Heart right ventricle (tissue), 16 donors: ENCODE results near the gene CAPRIN1. TPM values are rescaled to one million over a fixed set of nuclear protein-coding genes. Genes with fewer than 3 reads are reported as not detected.
"Not testable (repeated sequence)": the region's sequence is repeated elsewhere in the genome, so short reads cannot be mapped to it uniquely, and the experiment has no call there.

ENCODE experiments used
- ATAC-seq, 8 donors: fragments of 200-7000 bp; cut with Tn5 transposase; one replicate each; pipeline ENCODE4 v1.9.1; 2020; ENCODE audit warnings: mild to moderate bottlenecking in 8 of 8, moderate library complexity in 8 of 8, moderate number of reproducible peaks in 1 of 8
- DNase-seq, 2 donors: peaks; one replicate each; pipeline ENCODE4 v3.0.0-alpha.2; 2020
- H3K27ac ChIP-seq, 10 donors: fragments of 200-600 bp; sonication (generic) in 2 of 10; one replicate each; pipeline versions ENCODE4 v1.5.0 to v1.8.0; 2020 to 2022; ENCODE audit warnings: mild to moderate bottlenecking in 3 of 10
- H3K27me3 ChIP-seq, 7 donors: fragments of 200-600 bp; one replicate each; pipeline ENCODE4 v1.8.0; 2021 to 2022; ENCODE audit warnings: mild to moderate bottlenecking in 2 of 7
- H3K36me3 ChIP-seq, 9 donors: fragments of 200-600 bp; sonication (generic) in 1 of 9; one replicate each; pipeline versions ENCODE4 v1.5.0 to v1.8.0; 2020 to 2022; ENCODE audit warnings: mild to moderate bottlenecking in 2 of 9
- H3K4me1 ChIP-seq, 9 donors: fragments of 200-600 bp; sonication (generic) in 1 of 9; one replicate each; pipeline versions ENCODE4 v1.5.0 to v1.8.0; 2020 to 2022; ENCODE audit warnings: mild to moderate bottlenecking in 4 of 9
- H3K4me3 ChIP-seq, 10 donors: fragments of 200-600 bp; sonication (generic) in 2 of 10; one replicate each; pipeline versions ENCODE4 v1.5.0 to v1.8.0; 2020 to 2022; ENCODE audit warnings: mild to moderate bottlenecking in 7 of 10, moderate library complexity in 2 of 10
- H3K9me3 ChIP-seq, 11 donors: fragments of 200-600 bp in 10 of 11; sonication (generic) in 2 of 11; one replicate each; pipeline versions ENCODE4 v1.5.0 to v1.8.0; 2013 to 2022; ENCODE audit warnings: mild to moderate bottlenecking in 2 of 11, control low read depth in 1 of 11, moderate library complexity in 1 of 11
- CTCF ChIP-seq, 9 donors: fragments of 200-600 bp; sonication (generic) in 2 of 9; IDR thresholded peaks; one replicate each; pipeline versions ENCODE4 v1.5.0 to v1.8.0; 2021 to 2022; ENCODE audit warnings: antibody characterized with exemption in 9 of 9, mild to moderate bottlenecking in 5 of 9, moderate library complexity in 1 of 9
- WGBS, 2 donors: extraction: QIAGEN DNeasy Blood & Tissue Kit; methylation state at CpG; one replicate each; pipeline ENCODE4 v1.1.7; 2013; ENCODE audit warnings: inconsistent platforms in 1 of 2; 5-methylcytosine and 5-hydroxymethylcytosine counted together
- intact Hi-C, 10 donors: fragments of 100-400 bp; cut with DNase I; formaldehyde crosslinking; loops; one replicate each; pipeline versions ENCODE4 v1.11.1 to v1.14.2; 2022
- polyA plus RNA-seq, 2 donors: library from polyadenylated mRNA; stranded (reverse); fragments of 200-250 nt; gene quantifications; one replicate each; pipeline ENCODE4 v1.2.3, GENCODE V29; 2013
- total RNA-seq, 10 donors: library from RNA; stranded (reverse); fragmentation: NEBNext Ultra II Directional in 3 of 10; extraction: Animal tissue kit (Norgen Biotek cat#: 25700) in 3 of 10; gene quantifications; one replicate each; pipeline versions ENCODE4 v1.2.1 to v1.2.4, GENCODE V29; 2021 to 2023
- donor health status: Arrhythmogenic right ventricular cardiomyopathy.
- donor health status: ischemic (EF 13 %, LVEDD 7.1; RV severe dilation, severe dysfunction).
- donor health status: healthy with polysubstance abuse.
- donor health status: DM: no; HTN: yes; CAD: no.
- donor health status: DM: no; HTN: no; CAD: no.
- donor health status: ischemic (EF 25% LVEDD 6.9; RV normal size, moderate dysfunction).
- donor health status: ischemic (EF 25% LVEDD 5.7; RV mildly dilated, moderate dysfunction).
- donor health status: healthy.
- donor health status: DM: yes; HTN: yes; CAD: no.
- donor health status: Ischemic cardiomyopathy.
- donor health status: ischemic (EF 35%, LVEDD 5.7; RV mildly dilated, moderate dysfunction).
- donor health status: nonischemic (EF 11% LVEDD 7.7; RV severe dilation, severe dysfunction).
- donor health status: DM: yes; HTN: yes; CAD: no.
- donor health status: PGD.
- donor health status: ischemic (EF 29% LVEDD 5.4; RV normal size, mild dysfunction).
- donor health status: nonischemic (EF 23%, LVEDD 6.1; RV moderate dilation, normal function).

Gene CAPRIN1
- total and polyA plus RNA-seq, 12 donors, result 37.9 to 142 (median 118) TPM

- TF ChIP-seq CTCF (IDR thresholded peaks at IDR 0.05), result no peak
- Histone ChIP-seq H3K27ac (peak overlapping the region in 1 of 10 donors; percentile 18), H3K36me3 (peaks cover 0 to 64% (median 0%) of the 10 kb centered on the region in 9 donors), H3K9me3 (no peaks in the 10 kb centered on the region), H3K4me1 (peaks cover 17 to 80% (median 64%) of the 10 kb centered on the region in 9 donors), H3K4me3 (no peak overlapping the region), H3K27me3 (no peaks in the 10 kb centered on the region)
- DNase-seq (no peak), ATAC-seq (no peak)
- WGBS, 2 donors, result 27% methylated on average over 2 of the region's 2 CpGs
- intact Hi-C loops, result loop anchor here in 2 of 10 donors (10.0 kb wide), 2 partner anchors 48 to 1632 kb away; partner anchors contain the start of gene NAT10 (in 1 of the 2)
Measured at GRCh38 chr11:34056672-34057071, 5.1 kb downstream of the CAPRIN1 start.

GRCh38 chr11:34063061-34063795 lies 11.7 kb downstream of the CAPRIN1 start:
- no peak overlapping the region for H3K27ac ChIP-seq
- intact Hi-C loops, result no loop called here
- no peak for ATAC-seq
- H3K9me3 ChIP-seq, result no peaks in the 10 kb centered on the region
- H3K4me1 ChIP-seq, result peaks cover 6 to 88% (median 62%) of the 10 kb centered on the region in 9 donors
- no peaks in the 10 kb centered on the region for H3K27me3 ChIP-seq
- no peak overlapping the region for H3K4me3 ChIP-seq
- DNase-seq, result no peak
- WGBS, 2 donors, result 75 to 80% methylated on average over 2 of the region's 2 CpGs
- no peak for TF ChIP-seq CTCF (IDR thresholded peaks at IDR 0.05)
- H3K36me3 ChIP-seq, result peaks cover 0 to 60% (median 0%) of the 10 kb centered on the region in 9 donors

DNA sequence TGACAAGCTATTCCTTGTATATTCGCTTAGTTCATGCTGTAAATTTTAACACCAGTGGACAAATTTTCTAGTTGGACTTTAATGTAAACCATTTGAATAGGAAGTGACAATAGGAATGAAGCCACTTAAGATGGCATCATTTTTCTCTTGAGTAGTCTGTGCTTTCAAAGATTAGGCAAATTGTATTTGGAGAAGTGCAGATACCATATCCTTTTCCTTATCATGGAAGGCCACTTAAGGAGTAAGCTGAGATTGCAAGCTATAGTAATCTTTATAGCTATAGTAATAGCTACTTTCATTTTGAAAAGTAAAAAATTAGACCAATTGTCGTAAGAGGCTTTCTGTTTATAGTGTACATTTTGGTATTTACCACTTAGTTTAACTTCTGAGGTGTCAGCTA lies 12.8 kb downstream of the CAPRIN1 start:
- Histone ChIP-seq H3K36me3 (peaks cover 0 to 51% (median 0%) of the 10 kb centered on the region in 9 donors), H3K27ac (no peak overlapping the region), H3K4me1 (peaks cover 4 to 88% (median 57%) of the 10 kb centered on the region in 9 donors), H3K27me3 (no peaks in the 10 kb centered on the region), H3K9me3 (no peaks in the 10 kb centered on the region), H3K4me3 (no peak overlapping the region)
- 91 to 93% methylated on average over 2 of the region's 2 CpGs for WGBS, 2 donors
- DNase-seq, result no peak
- no peak for TF ChIP-seq CTCF (IDR thresholded peaks at IDR 0.05)
- intact Hi-C loops, result no loop called here
- ATAC-seq, result no peak

DNA sequence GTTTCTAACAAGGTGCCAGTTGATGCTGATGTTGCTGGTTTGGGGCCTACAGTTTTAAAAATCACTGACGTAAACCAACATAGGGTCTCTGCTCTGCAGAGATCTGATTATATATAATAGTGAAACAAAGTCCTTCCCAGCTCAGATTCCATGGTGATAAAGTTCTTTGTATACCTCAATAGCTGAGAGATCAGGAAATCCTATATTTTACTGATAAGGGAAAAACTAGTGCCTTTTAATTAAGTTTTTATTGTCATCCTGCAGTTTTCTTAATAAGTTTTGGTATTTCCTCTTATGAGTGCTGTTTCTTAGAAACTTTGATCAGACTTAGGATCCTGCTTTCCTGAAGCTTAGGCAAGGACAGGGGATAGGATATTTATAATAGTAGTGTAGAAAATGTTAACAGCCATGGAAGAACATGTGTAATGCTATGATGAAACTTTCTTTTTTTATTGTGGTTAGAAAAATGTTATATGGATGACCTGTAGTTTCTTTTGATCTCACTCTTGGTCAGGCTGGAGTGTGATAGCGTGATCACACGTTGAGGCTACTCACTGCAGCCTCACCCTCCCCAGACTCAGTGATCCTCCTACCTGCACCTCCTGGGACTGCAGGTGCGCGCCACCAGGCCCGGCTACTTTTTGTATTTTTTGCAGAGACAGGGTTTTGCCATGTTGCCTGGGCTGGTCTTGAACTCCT lies 14.1 kb downstream of the CAPRIN1 start:
- peak in 1 of 9 donors; percentile 8 for TF ChIP-seq CTCF (IDR thresholded peaks at IDR 0.05)
- no peaks in the 10 kb centered on the region for H3K27me3 ChIP-seq
- no peak for ATAC-seq
- no peak for DNase-seq
- peaks cover 3 to 86% (median 59%) of the 10 kb centered on the region in 9 donors for H3K4me1 ChIP-seq
- intact Hi-C loops, result loop anchor here in 1 of 10 donors (5.0 kb wide), 2 partner anchors 37 to 68 kb away; no protein-coding TSS in a partner anchor
- H3K9me3 ChIP-seq, result no peaks in the 10 kb centered on the region
- peaks cover 0 to 42% (median 0%) of the 10 kb centered on the region in 9 donors for H3K36me3 ChIP-seq
- no peak overlapping the region for H3K4me3 ChIP-seq
- 90 to 94% methylated on average over 6 of the region's 6 CpGs for WGBS, 2 donors
- H3K27ac ChIP-seq, result no peak overlapping the region

GRCh38 chr11:34066766-34067165 lies 15.2 kb downstream of the CAPRIN1 start:
- not testable (repeated sequence) for ATAC-seq, H3K27me3 ChIP-seq, DNase-seq, H3K4me3 ChIP-seq, H3K9me3 ChIP-seq
- peaks cover 3 to 78% (median 60%) of the 10 kb centered on the region in 9 donors for H3K4me1 ChIP-seq
- H3K27ac ChIP-seq, result peak overlapping the region in 1 of 10 donors; percentile 63
- peaks cover 0 to 41% (median 2%) of the 10 kb centered on the region in 9 donors for H3K36me3 ChIP-seq
- intact Hi-C loops, result loop anchor here in 1 of 10 donors (5.0 kb wide), 2 partner anchors 36 to 69 kb away; no protein-coding TSS in a partner anchor
- WGBS, 2 donors, result 90 to 91% methylated on average over 8 of the region's 8 CpGs
